ENCODE data around the gene ITGAL. TPM values are rescaled to one million over a fixed set of nuclear protein-coding genes. Genes with fewer than 3 reads are reported as not detected.
A peak's percentile ranks its signal among the peaks of the same experiment; 100 is the strongest.

Gene ITGAL
- total and polyA plus RNA-seq, 2 of the 13 experiments (the other 11 are each of a cell fraction or from before 2014, with no cell fraction given) = 0.86 to 1.2 TPM

- TF ChIP-seq ZNF251 (CRISPR knock-in tag; IDR thresholded peaks at IDR 0.05) = no peak
- 0 out of 2 replicates have a peak, but pooled peaks have one; percentile 1 for TF ChIP-seq ZNF333 (CRISPR knock-in tag; IDR thresholded peaks at IDR 0.05; ENCODE audit: borderline replicate concordance)
- TF ChIP-seq SYNCRIP (IDR thresholded peaks at IDR 0.05; ENCODE audit: insufficient read depth, low read depth, low read length) = no peak
- 0 out of 2 replicates have a peak, but pooled peaks have one; percentile 13 for TF ChIP-seq ZNF264 (CRISPR knock-in tag; IDR thresholded peaks at IDR 0.05)
- TF ChIP-seq MXD3 (CRISPR knock-in tag; IDR thresholded peaks at IDR 0.05) = no peak
- no peak for TF ChIP-seq ZSCAN5A (CRISPR knock-in tag; IDR thresholded peaks at IDR 0.05; ENCODE audit: borderline replicate concordance)
- no peak; the same call in 1 of the 2 replicates for TF ChIP-seq TGIF2 (CRISPR knock-in tag; IDR thresholded peaks at IDR 0.05)
- peak; percentile 55 for TF ChIP-seq ZBTB43 (CRISPR knock-in tag; conservative IDR thresholded peaks at IDR 0.05)
- no peak for TF ChIP-seq KMT2A (CRISPR knock-in tag; IDR thresholded peaks at IDR 0.05)
- no peak for TF ChIP-seq HNRNPLL (IDR thresholded peaks at IDR 0.05; ENCODE audit: low read depth, low read length, poor library complexity, severe bottlenecking)
- no peak for TF ChIP-seq SMC3 (IDR thresholded peaks at IDR 0.05; ENCODE audit: low read length)
- 0 out of 2 replicates have a peak, but pooled peaks have one; percentile 15 for TF ChIP-seq ZNF629 (CRISPR knock-in tag; conservative IDR thresholded peaks at IDR 0.05)
- no peak for TF ChIP-seq ZNF34 (CRISPR knock-in tag; IDR thresholded peaks at IDR 0.05; ENCODE audit: borderline replicate concordance)
- no peak for TF ChIP-seq ZNF766 (CRISPR knock-in tag; IDR thresholded peaks at IDR 0.05; ENCODE audit: borderline replicate concordance)
- TF ChIP-seq ZNF20 (CRISPR knock-in tag; IDR thresholded peaks at IDR 0.05) = no peak; the same call in 1 of the 2 replicates
- no peak for TF ChIP-seq HOXA5 (CRISPR knock-in tag; IDR thresholded peaks at IDR 0.05)
- TF ChIP-seq ZNF136 (CRISPR knock-in tag; IDR thresholded peaks at IDR 0.05; ENCODE audit: low read depth) = no peak
- TF ChIP-seq ZBTB39 (CRISPR knock-in tag; IDR thresholded peaks at IDR 0.05) = 0 out of 2 replicates have a peak, but pooled peaks have one; percentile 53
- TF ChIP-seq POGK (CRISPR knock-in tag; conservative IDR thresholded peaks at IDR 0.05) = no peak
- no peak for TF ChIP-seq ZNF691 (CRISPR knock-in tag; IDR thresholded peaks at IDR 0.05; ENCODE audit: borderline replicate concordance, low read depth)
- no peak for TF ChIP-seq ZNF343 (CRISPR knock-in tag; IDR thresholded peaks at IDR 0.05)
Observed at GRCh38 chr16:30533748-30534367, 61.3 kb downstream of the ITGAL start (continued).
